ENCODE results near the gene SMC3. TPM values are rescaled to one million over a fixed set of nuclear protein-coding genes. Genes with fewer than 3 reads are reported as not detected.
"Not testable (repeated sequence)": the region's sequence is repeated elsewhere in the genome, so short reads cannot be mapped to it uniquely, and the experiment has no call there.

Gene SMC3
- total RNA-seq, 1 donor from 2014 or later: 20.9 TPM

GRCh38 chr10:110530131-110530831 is 37.2 kb upstream of the SMC3 start:
- intact Hi-C loops (cut with micrococcal nuclease): loop anchor here (2.0 kb wide), 1 partner anchor 21 kb away; no protein-coding TSS in a partner anchor
- TF ChIP-seq CTCF (IDR thresholded peaks at IDR 0.05; ENCODE audit: borderline replicate concordance): no peak
- peak overlapping the region; percentile 55 for H3K4me3 ChIP-seq
- H3K36me3 ChIP-seq: no peaks in the 10 kb centered on the region
- H3K4me1 ChIP-seq: peaks cover 8% of the 10 kb centered on the region
- H3K27ac ChIP-seq (replicated peaks): peak overlapping the region; percentile 3
- H3K9me3 ChIP-seq (replicated peaks): no peaks in the 10 kb centered on the region
- DNase-seq: peak; percentile 66
- H3K27me3 ChIP-seq (ENCODE audit: low read depth): no peaks in the 10 kb centered on the region

- no peak for TF ChIP-seq CTCF (IDR thresholded peaks at IDR 0.05; ENCODE audit: borderline replicate concordance)
- no peak for DNase-seq
- H3K36me3 ChIP-seq: no peaks in the 10 kb centered on the region
- no peaks in the 10 kb centered on the region for H3K9me3 ChIP-seq (replicated peaks)
- H3K27me3 ChIP-seq (ENCODE audit: low read depth): no peaks in the 10 kb centered on the region
- intact Hi-C loops (cut with micrococcal nuclease): loop anchor here (2.0 kb wide), 1 partner anchor 23 kb away; no protein-coding TSS in a partner anchor
- H3K4me1 ChIP-seq: peaks cover 8% of the 10 kb centered on the region
- no peak overlapping the region for H3K4me3 ChIP-seq
- H3K27ac ChIP-seq (replicated peaks): no peak overlapping the region
Observed at GRCh38 chr10:110531687-110532086, 35.8 kb upstream of the SMC3 start.

GRCh38 chr10:110532628-110533027 is 34.9 kb upstream of the SMC3 start:
- H3K4me3 ChIP-seq; DNase-seq; H3K27me3 ChIP-seq (ENCODE audit: low read depth); H3K9me3 ChIP-seq (replicated peaks); H3K27ac ChIP-seq (replicated peaks); H3K4me1 ChIP-seq; H3K36me3 ChIP-seq; intact Hi-C loops (cut with micrococcal nuclease): not testable (repeated sequence)

GRCh38 chr10:110533149-110533548 is 34.3 kb upstream of the SMC3 start:
- no peak for TF ChIP-seq CTCF (IDR thresholded peaks at IDR 0.05; ENCODE audit: borderline replicate concordance)
- DNase-seq: no peak
- Histone ChIP-seq H3K27me3 (ENCODE audit: low read depth) (no peaks in the 10 kb centered on the region), H3K9me3 (replicated peaks) (no peaks in the 10 kb centered on the region), H3K36me3 (no peaks in the 10 kb centered on the region), H3K4me3 (no peak overlapping the region), H3K27ac (replicated peaks) (no peak overlapping the region), H3K4me1 (peaks cover 8% of the 10 kb centered on the region)
- intact Hi-C loops (cut with micrococcal nuclease): no loop called here

GRCh38 chr10:110534571-110534970 is 32.9 kb upstream of the SMC3 start:
- Histone ChIP-seq H3K27ac (replicated peaks) (no peak overlapping the region), H3K36me3 (no peaks in the 10 kb centered on the region), H3K27me3 (ENCODE audit: low read depth) (no peaks in the 10 kb centered on the region), H3K4me1 (peaks cover 8% of the 10 kb centered on the region), H3K9me3 (replicated peaks) (no peaks in the 10 kb centered on the region), H3K4me3 (no peak overlapping the region)
- intact Hi-C loops (cut with micrococcal nuclease): no loop called here
- no peak for TF ChIP-seq CTCF (IDR thresholded peaks at IDR 0.05; ENCODE audit: borderline replicate concordance)
- no peak for DNase-seq
